Measurements from ENCODE around the gene GLRX.

GLRX gene, protein sequence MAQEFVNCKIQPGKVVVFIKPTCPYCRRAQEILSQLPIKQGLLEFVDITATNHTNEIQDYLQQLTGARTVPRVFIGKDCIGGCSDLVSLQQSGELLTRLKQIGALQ

GRCh38 chr5:95822542-95823181 lies at the start of gene GLRX:
Gene GLRX (minus strand): TSS chr5:95822726. CDS start chr5:95822662, 64 bp downstream.
- DNase-seq, result peak in 11 of 14 donors; percentile 40 to 90 (median 64)

GRCh38 chr5:95871146-95871806 lies 48.8 kb upstream of the GLRX start:
- DNase-seq, result no peak

- DNase-seq, result no peak
These were observed 47.7 kb upstream of the GLRX start for GRCh38 chr5:95870105-95870672.

- peak in 2 of 14 donors; percentile 14 to 21 for DNase-seq
These were observed 46.8 kb upstream of the GLRX start for GRCh38 chr5:95869173-95869855.

GRCh38 chr5:95868136-95868535 lies 45.6 kb upstream of the GLRX start:
- no peak for DNase-seq

- DNase-seq, result no peak
These were observed 44.0 kb upstream of the GLRX start for GRCh38 chr5:95866435-95867040.

DNA sequence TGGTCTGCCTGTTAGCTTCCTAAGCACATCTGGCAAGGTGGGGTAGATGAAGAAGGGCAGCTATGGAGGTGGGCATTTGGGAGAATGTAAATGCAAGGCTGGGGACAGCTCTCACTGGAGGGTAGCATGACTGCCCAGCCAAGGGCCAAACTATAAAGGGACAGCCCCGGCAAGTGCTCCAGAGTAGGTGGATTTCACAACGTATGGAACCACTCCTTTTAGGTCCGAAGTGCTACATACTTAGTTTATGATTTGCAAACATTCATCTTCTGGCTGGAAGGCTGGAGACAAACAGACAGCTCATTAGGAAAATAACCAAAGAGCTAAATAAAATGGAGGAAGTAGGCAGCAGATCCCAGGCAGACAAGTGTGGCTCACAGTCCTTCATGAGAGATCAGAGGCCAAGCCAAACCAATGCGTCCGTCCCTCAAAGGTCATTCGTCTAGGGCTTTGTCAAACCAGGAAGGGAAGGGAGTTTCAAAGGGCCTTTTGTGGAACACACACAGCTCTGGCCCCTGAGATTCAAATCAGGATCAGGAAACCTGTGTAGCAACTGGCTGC lies 42.5 kb upstream of the GLRX start:
- DNase-seq, result peak in 1 of 14 donors; percentile 18

DNA sequence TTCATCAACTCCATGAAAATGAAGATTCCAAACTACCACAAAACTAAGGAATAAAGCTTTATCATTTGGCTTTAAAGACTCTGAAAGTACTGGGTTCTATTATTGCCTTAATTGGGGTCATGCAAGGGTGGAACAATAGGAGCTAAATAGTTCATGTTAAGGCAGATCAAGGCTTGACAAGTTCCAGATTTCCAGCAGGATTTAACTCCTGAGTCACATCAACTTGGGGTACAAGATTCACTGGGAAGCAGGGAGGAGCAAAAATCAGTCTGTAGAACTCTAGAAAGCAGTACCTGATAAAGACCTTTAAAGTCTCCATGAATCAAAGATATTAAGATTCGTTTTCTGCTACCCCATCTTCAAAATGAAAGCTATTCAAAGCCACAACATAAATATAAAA lies 41.9 kb upstream of the GLRX start:
- no peak for DNase-seq

- DNase-seq, result peak in 5 of 14 donors; percentile 24 to 58 (median 37)
These were observed 40.8 kb upstream of the GLRX start for GRCh38 chr5:95863383-95863757.

DNA sequence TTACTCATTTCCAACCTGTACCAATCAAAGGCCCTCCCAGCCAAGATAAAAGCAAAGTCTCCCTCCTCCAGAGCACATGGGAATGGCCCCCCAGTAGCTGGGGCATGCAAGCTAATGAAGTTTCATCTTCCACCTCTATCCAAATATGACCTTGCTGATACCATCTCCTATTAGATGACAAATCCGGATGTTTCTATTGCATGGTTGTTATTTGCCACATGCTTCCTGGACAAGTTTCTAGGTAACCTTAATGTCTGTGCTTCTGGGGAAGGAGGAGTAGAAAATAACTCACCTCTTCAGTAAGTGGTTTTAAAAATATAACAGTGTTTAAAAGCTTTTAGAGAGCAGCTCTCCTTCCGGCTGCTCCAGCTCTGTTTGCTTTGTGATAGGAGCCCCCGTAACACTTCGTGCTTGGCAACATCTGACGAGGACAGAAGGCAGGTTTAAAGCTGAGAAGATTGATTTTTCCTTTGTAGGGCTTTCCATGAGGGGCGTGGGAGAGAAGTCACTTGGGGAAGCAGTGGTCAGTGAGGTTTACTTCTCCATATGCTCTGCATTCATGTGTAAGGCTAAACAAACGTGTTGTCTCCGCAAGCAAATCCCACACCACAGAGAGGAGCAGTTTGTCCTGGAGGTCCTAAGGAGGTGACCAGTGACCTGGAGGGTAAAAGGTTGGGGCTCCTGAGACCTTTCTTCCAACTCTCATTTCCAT lies 40.3 kb upstream of the GLRX start:
- no peak for DNase-seq

DNA sequence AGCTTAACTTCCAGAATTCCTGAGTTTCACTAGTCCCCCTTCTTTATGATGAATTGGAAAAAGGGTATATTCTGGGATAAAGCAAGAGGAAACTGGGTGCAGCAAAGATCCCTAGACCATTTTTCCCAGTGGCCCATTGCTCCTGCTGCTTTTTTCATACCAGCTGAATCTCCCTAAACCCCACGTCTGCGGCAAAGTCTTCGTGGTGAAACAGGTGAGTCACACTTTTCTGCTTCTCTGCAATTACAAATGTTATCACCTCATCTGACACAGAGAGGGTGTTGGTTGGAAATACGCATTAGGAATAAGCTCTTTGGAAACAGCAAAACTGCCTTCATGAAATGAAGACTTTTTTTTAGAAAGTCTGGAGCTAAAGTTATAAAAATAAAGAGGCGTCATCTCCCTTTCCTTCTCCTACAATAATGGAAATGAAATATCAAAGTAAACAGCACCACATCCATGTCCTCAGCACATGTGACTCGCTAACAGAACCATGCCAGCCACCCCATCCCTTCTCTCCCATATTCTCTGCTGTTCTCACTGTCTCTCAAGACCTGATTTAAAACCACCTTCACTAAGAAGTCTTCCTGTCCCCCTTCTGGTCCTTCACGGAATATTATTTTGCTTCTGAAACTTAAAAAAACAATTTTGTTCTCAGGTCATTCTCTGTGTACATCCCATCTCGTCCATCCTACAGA lies 39.5 kb upstream of the GLRX start:
- no peak for DNase-seq

DNA sequence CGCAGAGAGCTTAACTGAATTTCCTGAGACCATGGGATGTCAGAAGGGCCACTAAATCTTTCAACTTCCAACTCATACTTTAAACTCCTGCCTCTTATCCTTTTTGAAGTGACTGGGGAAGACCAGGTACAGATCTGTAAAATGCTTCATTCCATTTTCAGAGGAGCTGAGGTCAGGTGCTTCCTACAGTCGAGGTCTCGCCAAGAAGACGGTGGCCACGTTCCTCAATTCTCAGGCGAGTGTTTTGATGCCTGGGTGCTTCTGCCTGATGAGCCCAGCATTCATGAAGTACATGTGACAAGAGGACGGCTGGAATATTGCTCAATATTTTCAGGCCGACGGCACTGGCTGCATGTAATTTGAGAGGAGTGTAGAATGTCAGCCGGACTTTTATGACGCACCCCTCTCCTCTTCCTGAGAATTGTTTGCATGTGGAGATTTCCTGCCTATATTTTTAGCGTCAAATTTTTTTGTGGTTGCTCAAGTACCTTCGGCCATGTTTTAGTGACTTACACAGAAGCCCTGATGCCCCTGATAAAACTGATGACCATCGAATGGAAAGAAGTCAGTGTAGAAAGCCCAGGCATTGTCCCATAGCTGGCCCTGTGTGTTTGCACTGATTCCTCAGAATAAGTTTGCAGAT lies 38.8 kb upstream of the GLRX start:
- DNase-seq, result peak in 5 of 14 donors; percentile 15 to 48 (median 30)

DNA sequence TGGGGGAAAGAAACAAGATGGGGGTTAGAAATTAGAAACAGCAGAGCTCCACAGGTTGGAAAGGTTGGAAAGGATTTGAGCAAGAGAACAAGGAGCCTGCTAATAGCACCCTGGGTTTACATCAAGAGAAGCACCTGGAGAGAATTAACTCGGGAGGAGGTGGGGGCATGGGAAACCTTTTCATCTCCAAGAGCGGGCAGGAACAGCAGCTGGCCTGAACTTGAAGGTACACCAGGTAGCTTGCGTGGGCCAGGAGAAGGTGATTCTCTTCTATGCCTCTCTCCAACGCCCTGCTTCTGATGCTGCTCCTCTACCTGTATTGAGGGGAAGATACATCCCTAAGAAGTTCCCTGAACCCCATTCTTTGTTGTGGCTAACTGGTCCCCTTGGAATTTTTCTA lies 37.1 kb upstream of the GLRX start:
- DNase-seq, result no peak

GRCh38 chr5:95858661-95859595 lies 36.4 kb upstream of the GLRX start:
- peak; percentile 41 to 99 (median 92) for DNase-seq

GRCh38 chr5:95858023-95858461 lies 35.5 kb upstream of the GLRX start:
- DNase-seq, result peak in 9 of 14 donors; percentile 34 to 82 (median 59)

DNA sequence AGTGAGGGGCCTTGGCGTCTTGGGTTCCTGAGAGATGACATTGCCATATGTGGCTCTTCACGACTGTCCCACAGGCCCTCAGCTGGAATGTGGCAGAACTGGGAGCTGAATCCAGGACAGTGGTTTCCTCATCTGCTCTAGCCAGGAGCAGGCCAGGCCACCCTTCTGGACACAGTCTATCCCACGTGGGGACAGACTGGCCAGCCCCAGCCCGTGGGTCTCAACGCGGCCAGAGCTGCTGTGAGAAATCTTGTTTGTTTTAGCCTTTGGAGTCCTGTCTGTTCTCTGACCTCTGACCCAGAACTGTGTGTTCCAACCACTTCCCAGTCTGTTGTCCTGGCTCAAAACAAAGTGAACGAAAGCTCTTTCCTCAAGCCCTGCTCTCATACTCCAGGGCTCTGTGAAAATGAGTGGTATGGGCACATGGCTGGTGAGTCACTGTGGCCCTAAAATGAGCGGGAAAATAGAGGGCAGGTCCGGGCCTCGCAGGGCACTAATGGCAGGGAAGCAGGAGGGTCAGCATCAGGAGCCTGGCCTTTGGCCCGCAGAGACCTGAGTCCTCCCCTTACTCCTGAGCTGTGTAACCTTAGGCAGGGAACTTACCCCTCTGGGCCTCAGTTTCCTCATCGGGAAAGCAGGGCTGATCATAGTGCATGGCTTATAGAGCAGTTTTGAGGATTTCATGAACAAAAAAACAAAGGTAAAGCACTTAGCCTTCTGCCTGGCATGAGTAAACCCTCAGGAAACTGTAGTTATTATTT lies 34.8 kb upstream of the GLRX start:
- DNase-seq, result peak in 9 of 14 donors; percentile 27 to 75 (median 47)

DNA sequence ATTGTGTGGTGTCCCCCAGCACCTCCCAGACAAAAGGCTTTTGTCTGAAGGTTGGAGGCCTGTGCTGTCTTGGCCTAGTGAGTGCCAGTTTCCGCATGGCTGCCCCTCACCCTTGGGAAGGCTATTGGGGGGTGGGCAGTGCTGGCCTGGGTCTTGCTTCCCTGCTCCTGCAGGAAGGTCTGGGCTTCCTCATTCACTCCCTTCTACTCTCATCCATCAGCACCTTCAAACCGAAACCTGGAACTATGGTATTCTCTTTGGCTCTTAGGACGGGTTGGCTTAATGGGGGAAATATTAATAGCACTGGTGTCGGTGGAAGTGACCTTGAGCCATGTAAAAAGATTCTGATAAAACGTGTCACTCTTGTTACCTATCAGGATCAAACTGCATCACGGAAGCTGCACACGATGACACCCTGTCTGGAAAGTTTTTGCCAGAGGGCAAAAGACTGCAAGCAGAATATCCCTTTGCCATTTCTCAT lies 34.0 kb upstream of the GLRX start:
- peak in 4 of 14 donors; percentile 20 to 47 (median 36) for DNase-seq

- no peak for DNase-seq
These were observed 31.0 kb upstream of the GLRX start for GRCh38 chr5:95853490-95853889.
